Mesenteric fat pad (tissue), 1 donor: ENCODE data around the gene LGALS4. TPM values are rescaled to one million over a fixed set of nuclear protein-coding genes. Genes with fewer than 3 reads are reported as not detected.
"Not testable (repeated sequence)": the region's sequence is repeated elsewhere in the genome, so short reads cannot be mapped to it uniquely, and the experiment has no call there.

Experiments
- DNase-seq: peaks from one replicate; pipeline ENCODE4 v3.0.0-alpha.2; 2020; ENCODE audit warnings: low spot score
- long read RNA-seq: library from polyadenylated mRNA; unstranded; transcript quantifications from one replicate; pipeline ENCODE4 v2.0.0, GENCODE V29; 2020
- total RNA-seq: library from RNA; stranded (reverse); fragmentation: NEBNext Ultra II Directional; extraction: Animal tissue kit (Norgen Biotek cat#: 25700); gene quantifications from one replicate; pipeline ENCODE4 v1.2.1, GENCODE V29; 2021
- donor health status: DM: yes; HTN: yes; CAD: no.

LGALS4 gene, protein sequence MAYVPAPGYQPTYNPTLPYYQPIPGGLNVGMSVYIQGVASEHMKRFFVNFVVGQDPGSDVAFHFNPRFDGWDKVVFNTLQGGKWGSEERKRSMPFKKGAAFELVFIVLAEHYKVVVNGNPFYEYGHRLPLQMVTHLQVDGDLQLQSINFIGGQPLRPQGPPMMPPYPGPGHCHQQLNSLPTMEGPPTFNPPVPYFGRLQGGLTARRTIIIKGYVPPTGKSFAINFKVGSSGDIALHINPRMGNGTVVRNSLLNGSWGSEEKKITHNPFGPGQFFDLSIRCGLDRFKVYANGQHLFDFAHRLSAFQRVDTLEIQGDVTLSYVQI
- 3.5 TPM for total RNA-seq
- long read RNA-seq, result 0 reads

DNA sequence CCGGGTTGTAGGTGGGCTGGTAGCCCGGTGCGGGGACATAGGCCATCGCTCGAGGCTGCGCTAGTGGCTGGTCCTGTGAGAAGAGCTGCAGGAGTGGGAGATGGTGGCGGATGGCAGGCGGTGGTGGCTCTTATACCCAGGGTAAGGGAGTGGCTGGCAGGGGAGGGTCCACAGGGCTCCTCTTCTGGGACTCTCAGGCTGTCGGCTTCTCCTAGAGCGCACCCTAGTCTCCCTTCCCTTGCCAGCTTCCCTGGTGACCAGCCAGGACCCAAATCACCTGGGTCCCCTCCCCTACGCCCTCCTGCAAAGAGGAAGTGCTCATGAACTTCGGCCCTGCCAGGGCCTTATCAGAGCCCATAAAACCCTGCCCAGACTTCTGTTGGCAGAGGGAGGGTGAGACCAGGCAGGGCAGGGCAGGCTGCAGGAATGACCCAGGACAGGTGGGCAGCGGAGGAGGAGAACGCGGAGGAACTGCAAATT lies at the start of gene LGALS4:
Gene LGALS4 (minus strand): TSS at position 105 of the 480 bp plus-strand sequence. CDS start 59 bp downstream, at position 46.
- no peak for DNase-seq

DNA sequence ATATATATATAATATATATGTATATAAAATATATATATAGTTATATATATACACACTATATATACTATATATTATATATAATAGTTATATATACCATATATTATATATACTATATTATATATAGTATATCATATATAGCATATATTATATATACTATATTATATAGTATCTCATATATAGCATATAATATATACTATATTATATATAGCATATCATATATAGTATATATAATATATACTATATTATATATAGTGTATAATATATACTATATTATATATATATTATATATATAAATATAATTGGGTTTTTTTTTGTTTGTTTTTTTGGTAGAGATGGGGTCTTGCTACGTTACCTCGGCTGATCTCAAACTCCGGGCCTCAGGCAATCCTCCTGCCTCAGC lies 48.6 kb upstream of the LGALS4 start:
- DNase-seq, result no peak

DNA sequence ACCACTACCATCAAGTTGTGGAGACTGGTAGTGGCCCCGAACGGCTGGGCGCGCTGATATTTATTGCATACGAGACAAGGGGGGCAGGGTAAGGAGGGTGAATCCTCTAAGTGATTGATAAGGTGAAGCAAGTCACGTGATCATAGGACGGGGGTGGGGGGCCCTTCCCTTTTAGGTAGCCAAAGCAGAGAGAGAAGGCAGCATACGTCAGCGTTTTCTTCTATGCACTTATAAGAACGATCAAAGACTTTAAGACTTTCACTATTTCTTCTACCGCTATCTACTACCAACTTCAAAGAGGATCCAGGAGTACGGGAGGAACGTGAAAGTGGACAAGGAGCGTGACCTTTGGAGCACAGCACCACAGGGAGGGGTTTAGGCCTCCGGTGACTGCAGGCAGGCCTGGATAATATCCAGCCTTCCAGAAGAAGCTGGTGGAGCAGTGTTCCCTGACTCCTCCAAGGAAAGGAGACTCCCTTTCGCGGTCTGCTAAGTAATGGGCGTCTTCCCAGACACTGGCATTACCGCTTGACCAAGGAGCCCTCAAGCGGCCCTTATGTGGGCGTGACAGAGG lies 47.0 kb upstream of the LGALS4 start:
- DNase-seq, result not testable (repeated sequence)

DNA sequence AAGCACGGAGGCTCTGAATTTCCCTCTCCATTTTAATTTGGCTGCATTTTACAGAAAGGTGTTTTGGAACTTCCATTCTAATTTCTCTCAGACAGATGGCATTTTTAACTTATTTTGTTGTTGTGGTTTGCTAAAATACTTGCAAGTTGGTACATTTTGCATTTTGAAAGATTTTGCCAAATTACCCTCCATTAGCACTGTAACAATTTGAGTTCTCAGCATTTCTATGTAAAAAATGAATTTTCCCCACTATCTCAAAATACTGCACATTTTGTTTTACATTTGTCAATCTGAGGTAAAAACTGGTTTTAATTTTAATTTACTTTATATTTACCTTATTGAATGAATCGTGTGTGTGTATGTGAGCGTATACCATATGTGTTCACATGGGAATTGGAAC lies 44.1 kb upstream of the LGALS4 start:
- no peak for DNase-seq

DNA sequence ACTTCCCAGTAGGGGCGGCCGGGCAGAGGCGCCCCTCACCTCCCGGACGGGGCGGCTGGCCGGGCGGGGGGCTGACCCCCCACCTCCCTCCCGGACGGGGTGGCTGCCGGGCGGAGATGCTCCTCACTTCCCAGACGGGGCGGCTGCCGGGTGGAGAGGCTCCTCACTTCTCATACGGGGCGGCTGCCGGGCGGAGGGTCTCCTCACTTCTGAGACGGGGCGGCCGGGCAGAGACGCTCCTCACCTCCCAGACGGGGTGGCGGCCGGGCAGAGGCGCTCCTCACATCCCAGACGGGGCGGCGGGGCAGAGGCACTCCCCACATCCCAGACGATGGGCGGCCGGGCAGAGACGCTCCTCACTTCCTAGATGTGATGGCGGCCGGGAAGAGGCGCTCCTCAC lies 43.0 kb upstream of the LGALS4 start:
- not testable (repeated sequence) for DNase-seq

DNA sequence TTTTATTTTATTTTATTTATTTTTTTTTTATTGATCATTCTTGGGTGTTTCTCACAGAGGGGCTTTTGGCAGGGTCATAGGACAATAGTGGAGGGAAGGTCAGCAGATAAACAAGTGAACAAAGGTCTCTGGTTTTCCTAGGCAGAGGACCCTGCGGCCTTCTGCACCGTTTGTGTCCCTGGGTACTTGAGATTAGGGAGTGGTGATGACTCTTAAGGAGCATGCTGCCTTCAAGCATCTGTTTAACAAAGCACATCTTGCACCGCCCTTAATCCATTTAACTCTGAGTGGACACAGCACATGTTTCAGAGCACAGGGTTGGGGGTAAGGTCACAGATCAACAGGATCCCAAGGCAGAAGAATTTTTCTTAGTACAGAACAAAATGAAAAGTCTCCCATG lies 42.2 kb upstream of the LGALS4 start:
- DNase-seq, result not testable (repeated sequence)

DNA sequence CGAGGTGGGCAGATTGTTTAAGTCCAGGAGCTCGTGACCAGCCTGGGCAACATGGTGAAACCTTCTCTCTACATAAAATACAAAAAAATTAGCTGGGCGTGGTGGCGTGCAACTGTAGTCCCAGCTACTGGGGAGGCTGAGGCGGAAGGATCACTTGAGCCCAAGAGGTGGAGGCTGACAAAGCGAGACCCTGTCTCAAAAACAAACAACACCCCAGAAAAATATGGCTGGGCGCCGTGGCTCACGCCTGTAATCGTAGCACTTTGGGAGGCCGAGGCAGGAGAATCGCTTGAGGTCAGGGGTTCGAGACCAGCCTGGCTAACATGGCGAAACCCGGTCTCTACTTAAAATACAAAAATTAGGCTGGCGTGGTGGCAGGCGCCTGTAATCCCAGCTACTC lies 40.5 kb upstream of the LGALS4 start:
- DNase-seq, result no peak

DNA sequence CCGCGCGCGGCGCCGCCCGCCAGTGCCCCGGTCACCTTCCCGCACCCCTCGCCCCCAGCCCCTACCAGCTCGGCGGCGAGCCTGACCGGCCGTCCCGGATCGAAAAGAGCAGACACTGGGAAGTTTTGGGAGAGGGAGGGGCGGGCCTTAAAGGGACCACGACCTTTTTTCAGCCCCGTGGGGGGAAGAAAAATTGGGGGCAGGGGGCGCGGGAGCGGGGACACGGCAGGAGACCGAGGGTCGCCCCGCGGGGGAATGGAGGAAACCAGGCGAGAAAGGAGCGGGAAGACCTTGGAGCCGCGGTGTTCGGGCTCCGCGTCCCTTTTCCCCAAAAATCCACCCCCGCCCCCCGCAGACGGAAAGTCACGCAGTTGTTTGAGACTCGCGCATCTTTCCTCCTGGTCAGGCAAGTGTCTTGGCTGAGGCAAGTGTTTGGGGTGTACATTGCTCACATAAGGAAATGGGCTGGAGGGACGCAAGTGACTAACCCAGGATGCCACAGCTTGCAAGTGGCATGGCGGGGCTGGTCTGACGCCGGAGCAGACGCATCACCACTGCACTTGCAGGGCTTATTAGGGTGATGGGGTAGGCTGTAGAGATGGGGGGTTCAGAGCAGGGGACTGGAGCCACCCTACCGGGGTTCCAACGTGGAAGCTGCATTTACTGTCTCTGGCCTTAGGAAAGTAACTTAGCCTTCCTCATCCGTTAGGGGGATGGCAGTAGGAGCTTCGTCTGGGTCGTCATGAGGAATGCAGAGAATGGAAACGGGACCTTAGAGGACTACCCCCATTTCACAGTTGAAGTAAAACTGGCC lies 39.7 kb upstream of the LGALS4 start:
- DNase-seq, result no peak

DNA sequence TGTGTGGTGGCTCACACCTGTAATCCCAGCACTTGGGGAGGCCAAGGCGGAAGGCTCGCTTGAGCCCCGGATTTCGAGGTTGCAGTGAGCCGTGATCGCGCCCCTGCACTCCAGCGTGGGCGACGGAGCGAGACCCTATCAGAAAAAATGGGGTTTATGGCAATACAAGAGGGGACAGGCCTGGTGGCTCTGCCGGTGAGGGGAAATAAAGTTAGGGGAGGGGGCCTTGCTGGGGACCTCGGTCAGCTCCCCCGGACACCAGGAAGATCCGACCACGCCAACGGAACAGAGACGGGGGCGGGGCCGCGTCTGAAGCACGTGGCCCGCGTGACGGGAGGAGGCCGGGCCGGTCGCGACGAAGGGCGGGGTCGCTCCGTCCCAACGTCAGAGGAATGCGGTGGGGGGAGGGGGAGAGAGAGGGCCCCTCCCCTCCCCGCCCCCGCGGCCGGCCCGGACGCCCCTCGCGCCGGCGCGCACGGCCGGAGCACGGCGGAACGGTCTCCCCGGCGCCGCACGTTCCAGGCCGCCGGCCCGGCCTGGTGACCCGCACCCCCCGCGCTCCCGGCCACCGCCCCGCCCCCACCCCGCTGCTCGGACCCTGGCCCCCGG lies 39.0 kb upstream of the LGALS4 start:
- peak; percentile 98 for DNase-seq

DNA sequence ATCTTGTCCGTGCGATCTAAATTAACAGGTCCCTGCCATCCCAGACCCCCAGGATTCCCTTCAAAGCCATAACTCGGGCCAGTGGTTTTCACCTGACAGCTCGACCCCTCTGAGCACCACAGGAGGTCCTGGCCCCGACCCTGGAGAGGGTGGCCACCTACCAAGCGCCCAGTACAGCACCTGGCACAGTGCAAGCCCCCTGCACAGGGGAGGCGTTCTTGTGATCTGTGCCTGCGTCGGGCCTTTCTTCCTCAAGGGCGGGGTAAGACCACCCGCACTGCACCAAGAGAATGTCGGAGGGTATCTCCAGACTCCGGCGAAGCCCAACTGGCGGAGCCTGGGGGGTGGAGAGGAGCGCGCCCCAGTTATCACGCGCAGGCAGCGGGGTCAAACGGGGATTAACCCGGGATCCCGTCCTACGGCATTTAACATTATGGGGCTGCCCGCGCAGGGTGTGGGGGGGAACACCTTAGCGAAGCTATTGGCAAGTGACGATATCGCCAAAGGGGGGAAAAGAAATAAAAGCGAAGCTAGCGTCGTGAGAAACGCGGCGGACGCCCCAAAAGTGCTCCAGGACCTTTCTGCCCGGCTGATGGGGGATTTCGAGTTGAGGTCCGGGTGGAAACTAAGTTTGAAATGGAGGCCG lies 38.4 kb upstream of the LGALS4 start:
- no peak for DNase-seq

DNA sequence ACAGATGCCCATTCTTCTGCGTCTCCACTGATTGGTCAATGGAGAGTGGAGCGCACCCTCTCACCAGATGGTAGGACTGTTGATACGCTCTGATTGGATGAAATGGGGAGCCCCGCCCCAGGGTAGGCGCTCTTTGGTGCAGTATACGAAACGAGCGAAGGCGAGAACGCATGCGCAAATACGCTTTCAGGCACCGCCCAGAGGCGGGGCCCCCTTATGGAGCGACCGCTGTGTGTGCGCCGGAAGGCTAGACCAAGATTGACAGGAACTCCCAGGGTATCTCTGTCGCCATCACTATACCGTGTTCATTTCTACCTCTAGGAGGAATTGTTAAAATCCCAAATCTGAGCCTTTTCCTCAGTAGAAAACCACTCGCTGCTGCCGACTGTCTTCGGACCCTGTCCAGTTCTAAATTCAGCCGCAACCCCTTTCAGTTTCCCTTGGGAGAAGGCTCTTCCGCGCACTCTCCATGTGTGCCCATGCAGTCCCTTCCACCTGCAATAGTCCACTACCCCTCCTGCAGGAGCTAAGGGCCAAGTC lies 37.8 kb upstream of the LGALS4 start:
- DNase-seq, result peak; percentile 99

DNA sequence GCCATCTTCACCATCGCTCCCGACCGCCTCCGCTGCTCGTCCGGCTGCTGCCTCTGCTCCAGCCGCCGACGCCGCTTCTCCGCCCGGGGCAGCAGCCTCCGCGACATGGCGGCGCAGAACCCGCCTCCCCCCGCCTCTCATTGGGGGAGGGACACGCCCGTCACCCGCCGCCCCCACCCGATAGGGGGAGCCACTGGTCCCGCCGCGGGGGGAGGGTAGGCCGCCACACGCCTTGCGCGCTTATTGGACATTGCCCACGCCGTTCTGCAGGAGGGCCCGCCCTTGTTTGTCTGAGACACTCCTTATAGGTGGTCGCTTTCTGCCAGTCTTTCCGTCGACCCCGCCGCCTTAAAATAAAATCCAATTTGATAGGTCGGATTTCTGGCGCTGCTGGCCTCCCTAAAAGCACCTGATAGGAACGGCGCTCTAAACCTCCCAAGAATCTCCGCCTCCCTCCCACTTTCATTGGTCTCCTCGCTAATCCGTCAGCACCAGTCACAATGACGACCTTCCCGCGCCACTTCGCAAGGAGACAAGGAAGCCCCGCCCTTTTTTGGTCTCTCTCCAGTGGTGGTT lies 37.2 kb upstream of the LGALS4 start, which contains the start of gene HNRNPL:
Gene HNRNPL (minus strand): TSS at position 127 of the 576 bp plus-strand sequence. CDS start 20 bp downstream, at position 107.
- DNase-seq, result peak; percentile 100

DNA sequence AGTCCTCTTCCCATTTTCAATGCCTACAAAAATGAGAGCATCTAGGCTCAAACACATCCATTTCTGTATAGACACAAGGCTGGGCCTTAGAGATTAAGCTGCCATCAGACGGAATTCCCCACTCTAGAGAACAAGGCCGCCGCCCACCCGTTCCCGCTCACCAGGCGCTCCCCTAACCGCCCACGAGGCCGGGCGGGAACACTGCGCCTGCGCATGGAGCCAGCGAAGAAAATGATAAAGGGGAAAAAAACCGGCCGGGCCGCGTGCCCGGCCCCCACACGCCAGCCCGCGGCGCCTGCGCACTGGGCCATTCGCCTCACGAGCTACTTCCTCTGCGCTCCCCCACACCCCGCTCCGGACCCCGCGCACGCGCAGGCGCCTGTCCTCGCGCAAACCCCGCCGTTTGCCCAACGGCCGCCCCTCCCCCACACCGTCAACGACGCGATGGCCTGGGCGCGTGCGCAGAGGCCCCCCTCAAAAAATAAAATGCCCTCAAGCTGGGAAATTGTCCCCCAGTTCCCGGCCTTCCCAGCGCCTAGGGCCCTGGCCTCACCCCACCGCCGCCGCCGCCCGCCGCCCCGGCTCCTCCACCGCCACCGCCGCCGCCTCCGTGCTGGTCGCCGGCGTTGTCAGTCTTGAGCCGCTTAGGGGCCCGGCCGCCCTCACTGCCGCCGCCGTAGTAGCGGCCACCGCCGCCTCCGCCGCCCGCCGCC lies 36.6 kb upstream of the LGALS4 start:
- DNase-seq, result peak; percentile 99

DNA sequence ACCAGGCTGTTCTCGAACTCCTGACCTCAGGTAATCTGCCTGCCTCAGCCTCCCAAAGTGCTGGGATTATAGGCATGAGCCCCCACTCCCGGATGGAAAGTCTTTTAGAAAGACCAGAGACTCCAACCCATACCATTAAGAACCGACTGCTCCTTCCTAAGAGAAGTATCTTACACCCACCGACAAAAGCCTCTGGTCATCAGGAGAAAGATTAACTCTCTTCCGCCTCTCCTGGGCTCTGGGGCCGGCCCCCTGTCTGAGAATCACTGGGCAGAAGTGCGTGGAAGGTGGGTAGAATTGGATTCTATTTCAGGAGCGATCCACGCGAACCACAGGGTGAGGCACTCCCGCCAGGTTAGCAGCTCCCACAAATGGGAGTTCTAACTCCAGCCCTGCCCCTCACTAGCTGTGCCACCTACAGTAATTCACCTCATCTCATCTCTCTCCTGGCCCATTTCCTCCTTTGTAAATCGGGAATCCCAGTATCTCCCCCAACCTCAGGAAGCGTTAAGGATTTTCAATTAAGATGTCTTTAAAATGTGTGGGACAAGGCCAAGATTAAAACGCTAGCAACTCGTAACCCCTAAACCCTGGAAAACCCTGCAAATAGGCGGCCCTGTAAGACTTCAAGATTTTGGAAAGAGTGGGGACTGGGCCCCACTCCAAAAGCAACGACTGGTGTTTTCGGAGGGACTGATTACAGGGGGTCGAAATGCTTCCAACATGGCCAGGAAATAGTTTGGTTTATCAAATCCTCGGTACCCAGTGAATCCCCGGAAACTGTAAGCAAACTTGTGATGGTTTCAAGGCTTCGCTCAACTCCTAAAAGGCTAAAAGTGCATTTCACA lies 35.8 kb upstream of the LGALS4 start:
- DNase-seq, result no peak

DNA sequence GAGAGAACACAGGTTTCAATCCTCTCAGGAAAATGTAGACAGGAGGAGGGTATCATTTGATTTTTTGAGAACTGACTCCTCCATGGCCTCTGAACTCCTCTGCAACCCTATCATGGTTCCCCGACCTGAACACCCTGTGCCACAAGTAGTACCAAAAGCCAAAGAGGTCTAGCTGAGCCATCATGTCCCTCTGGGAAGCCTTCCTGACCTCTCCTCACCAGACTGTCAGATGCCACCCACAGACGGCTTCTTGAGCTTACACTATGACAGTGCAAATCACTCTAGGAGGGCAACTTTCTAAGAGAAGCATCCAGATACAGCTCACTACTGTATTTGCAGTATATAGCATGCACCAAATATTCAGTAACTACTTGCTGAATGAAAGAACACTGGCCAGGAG lies 33.4 kb upstream of the LGALS4 start:
- DNase-seq, result no peak

DNA sequence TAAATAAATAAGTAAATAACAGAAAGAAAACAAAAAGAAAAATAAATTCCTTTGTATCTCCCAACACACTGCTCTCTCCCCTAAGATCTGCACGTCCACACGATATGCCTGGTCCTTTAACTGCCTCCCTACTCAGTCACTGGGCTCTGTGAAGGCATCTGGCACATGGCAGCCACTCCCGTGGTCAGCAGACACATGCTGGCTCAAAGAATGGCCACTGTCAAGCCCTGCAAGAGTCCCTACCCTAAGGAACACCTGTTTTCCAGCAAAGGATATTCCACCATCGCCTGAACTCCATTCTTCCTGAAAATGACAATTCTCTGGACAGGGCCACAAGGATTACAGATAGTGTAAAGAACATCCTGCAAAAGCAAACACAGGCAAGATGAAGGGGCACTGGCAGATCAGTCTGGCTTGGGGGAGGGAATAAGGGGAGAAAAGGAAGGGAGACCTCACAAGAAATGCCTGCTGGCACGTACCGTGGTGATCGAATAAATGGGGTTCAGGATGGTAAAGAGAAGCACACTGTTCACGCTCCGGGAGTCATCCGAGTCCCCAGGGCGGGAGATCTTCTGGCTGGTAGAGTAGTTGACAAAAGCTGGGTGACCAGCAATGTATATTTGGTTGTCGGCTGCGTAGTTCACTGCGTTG lies 32.8 kb upstream of the LGALS4 start:
- DNase-seq, result no peak

DNA sequence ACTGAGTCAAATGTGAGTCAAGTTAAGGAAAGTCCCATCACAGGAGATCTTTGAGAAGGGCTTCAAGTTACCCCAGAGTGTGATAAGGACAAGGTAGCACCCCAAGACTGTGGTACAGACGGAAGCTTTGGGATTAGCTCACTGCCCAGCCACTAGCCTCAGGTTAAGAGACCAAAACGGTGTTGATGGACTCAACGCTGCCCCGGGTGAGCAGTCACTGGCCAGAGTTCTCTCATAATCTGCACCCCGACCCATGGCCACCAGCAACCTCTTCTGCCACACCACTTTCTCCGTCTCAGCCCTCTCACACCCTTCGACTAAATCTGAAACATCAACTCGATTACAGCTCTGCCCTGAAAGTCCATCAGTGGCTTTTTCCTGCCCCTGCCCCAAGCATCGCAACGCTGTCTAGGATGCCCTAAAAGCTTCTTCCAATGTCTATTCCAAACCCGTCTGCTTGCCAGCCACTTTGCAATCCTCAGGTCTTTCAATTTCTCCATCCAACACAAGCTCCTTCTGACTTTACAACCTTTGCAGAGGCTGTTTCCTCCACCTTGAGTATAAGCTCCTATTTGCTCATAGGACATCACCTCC lies 31.4 kb upstream of the LGALS4 start:
- DNase-seq, result no peak
